HepG2 (cell line): ENCODE data around the gene GNG3. TPM values are rescaled to one million over a fixed set of nuclear protein-coding genes. Genes with fewer than 3 reads are reported as not detected.
"Not testable (repeated sequence)": the region's sequence is repeated elsewhere in the genome, so short reads cannot be mapped to it uniquely, and the experiment has no call there.

ENCODE experiments used
- ATAC-seq: fragments of 200-7000 bp; cut with Tn5 transposase; 3 replicates; pipeline ENCODE4 v1.9.1; 2020; ENCODE audit warnings: mild to moderate bottlenecking, moderate library complexity
- BruUV-seq: library from RNA; stranded (reverse); fragments of 400-500 nt; replicated peaks from 2 replicates; lab custom pipeline; 2021; lab: Mats Ljungman, UMichigan
- CTCF ChIA-PET: fragments of 300-600 bp; formaldehyde crosslinking; extraction: SDS; loops from one replicate; lab custom pipeline; 2021; ENCODE audit warnings: low total read pairs, inconsistent platforms, low intra/inter-chr PET ratio; lab: Yijun Ruan, JAX
- POLR2A ChIA-PET: fragments of 350-600 bp; sonication (Branson Sonifier 250); formaldehyde crosslinking; loops from one replicate; lab custom pipeline; 2020; ENCODE audit warnings: antibody characterized with exemption, inconsistent platforms; lab: Yijun Ruan, JAX
- DNase-seq: peaks from one replicate; pipeline ENCODE4 v3.0.0-alpha.2; 2015; ENCODE audit warnings: low spot score
- FAIRE-seq: peaks from 3 replicates; lab custom pipeline; 2011; peaks lifted over from hg19 to GRCh38; lab: Jason Lieb, UNC
- H2AFZ ChIP-seq: one replicate; pipeline ENCODE4 v1.6.1; 2011; ENCODE audit warnings: low read length, inconsistent platforms
- H3K27ac ChIP-seq: fragments of 300-600 bp; 3 replicates; pipeline ENCODE4 v1.8.0; 2011; ENCODE audit warnings: mixed run types, mild to moderate bottlenecking, mixed read lengths, low read length, inconsistent platforms; ENCODE audit not compliant: insufficient read depth; ENCODE audit errors: extremely low read length
- H3K27me3 ChIP-seq, 2 experiments: fragments of 200-600 bp in 1 of 2; 2 replicates in 1 of 2; 3 replicates in 1 of 2; pipeline versions ENCODE4 v1.6.0 to v1.8.0; 2011; ENCODE audit warnings: low read length in 2 of 2, mild to moderate bottlenecking in 2 of 2, moderate library complexity in 2 of 2, inconsistent platforms in 1 of 2; ENCODE audit not compliant: insufficient read depth in 2 of 2, control insufficient read depth in 1 of 2
- H3K36me3 ChIP-seq, 2 experiments: fragments of 200-600 bp in 1 of 2; replicated peaks in 1 of 2; 2 replicates in 1 of 2; 3 replicates in 1 of 2; pipeline versions ENCODE4 v1.5.1 to v1.8.0; 2011; ENCODE audit warnings: low read length in 2 of 2, inconsistent platforms in 1 of 2; ENCODE audit not compliant: insufficient read depth in 2 of 2, control insufficient read depth in 1 of 2
- H3K4me1 ChIP-seq: 2 replicates; pipeline ENCODE4 v1.5.1; 2012; ENCODE audit warnings: low read length, inconsistent platforms; ENCODE audit not compliant: insufficient read depth
- H3K4me2 ChIP-seq: 2 replicates; pipeline ENCODE4 v1.6.0; 2011; ENCODE audit warnings: low read depth, low read length, inconsistent platforms
- H3K4me3 ChIP-seq, 3 experiments: fragments of 200-600 bp in 1 of 3; sonication (generic), shearing (Covaris generic) in 1 of 3; replicated peaks in 1 of 3; 2 replicates each; pipeline ENCODE4 v1.5.1; 2011 to 2016; ENCODE audit warnings: low read length in 3 of 3, inconsistent platforms in 2 of 3, low read depth in 2 of 3, mild to moderate bottlenecking in 2 of 3, control low read depth in 1 of 3, mixed read lengths in 1 of 3; ENCODE audit not compliant: insufficient read depth in 1 of 3
- H3K79me2 ChIP-seq: one replicate; pipeline ENCODE4 v1.6.1; 2011; ENCODE audit warnings: low read length, inconsistent platforms; ENCODE audit not compliant: insufficient read depth
- H3K9ac ChIP-seq: 2 replicates; pipeline ENCODE4 v1.6.0; 2011; ENCODE audit warnings: mild to moderate bottlenecking, low read depth, low read length, inconsistent platforms; ENCODE audit not compliant: insufficient read depth
- H3K9me3 ChIP-seq: 2 replicates; pipeline ENCODE4 v1.5.1; 2012; ENCODE audit warnings: mild to moderate bottlenecking, low read length
- H4K20me1 ChIP-seq: 2 replicates; pipeline ENCODE4 v1.6.0; 2011; ENCODE audit warnings: inconsistent platforms, mild to moderate bottlenecking, low read length, moderate library complexity; ENCODE audit not compliant: insufficient read depth
- ATF3 ChIP-seq: sonication (generic); formaldehyde crosslinking; IDR thresholded peaks from 2 replicates; pipeline ENCODE4 v1.4.0; 2020; ENCODE audit warnings: missing genetic modification reagents
- HHEX ChIP-seq: IDR thresholded peaks from 2 replicates; pipeline ENCODE4 v1.6.1; 2016; ENCODE audit warnings: control low read depth
- MTA3 ChIP-seq: sonication (generic); formaldehyde crosslinking; IDR thresholded peaks from 2 replicates; pipeline ENCODE4 v1.4.0; 2020; ENCODE audit warnings: missing genetic modification reagents
- SNAI1 ChIP-seq: sonication (generic); formaldehyde crosslinking; IDR thresholded peaks from 2 replicates; pipeline ENCODE4 v1.5.0; 2020; ENCODE audit warnings: mild to moderate bottlenecking, missing genetic modification reagents, borderline replicate concordance
- SUZ12 ChIP-seq: fragments of 150-350 bp; IDR thresholded peaks from 2 replicates; pipeline ENCODE4 v1.6.1; 2014; ENCODE audit warnings: low read depth, low read length
- ZBTB38 ChIP-seq: sonication (generic); formaldehyde crosslinking; IDR thresholded peaks from 2 replicates; pipeline ENCODE4 v1.5.1; 2020; ENCODE audit warnings: mild to moderate bottlenecking, missing genetic modification reagents
- ZFP36L1 ChIP-seq: sonication (generic); formaldehyde crosslinking; IDR thresholded peaks from 2 replicates; pipeline ENCODE4 v1.8.0; 2022; ENCODE audit warnings: mild to moderate bottlenecking, missing genetic modification reagents, moderate library complexity
- ZNF501 ChIP-seq: sonication (generic); formaldehyde crosslinking; IDR thresholded peaks from 2 replicates; pipeline ENCODE4 v1.5.1; 2020; ENCODE audit warnings: mild to moderate bottlenecking, moderate library complexity, missing genetic modification reagents
- ZNF816 ChIP-seq: sonication (generic); formaldehyde crosslinking; IDR thresholded peaks from 2 replicates; pipeline ENCODE4 v1.8.0; 2022; ENCODE audit warnings: missing genetic modification reagents, mild to moderate bottlenecking, borderline replicate concordance
- WGBS: methylation state at CpG from one replicate; pipeline ENCODE4 v1.1.6; 2017; ENCODE audit warnings: low lambda C conversion rate; 5-methylcytosine and 5-hydroxymethylcytosine counted together
- in situ Hi-C: cut with HindIII; loops from 2 replicates; pipeline ENCODE4 v1.10.0; 2017; ENCODE audit warnings: low pct_unique_long_range_greater_than_20kb; ENCODE audit not compliant: extremely low pct_ligation_motif_present
- intact Hi-C: fragments of 100-400 bp; cut with micrococcal nuclease; formaldehyde crosslinking; loops from one replicate; pipeline ENCODE4 v1.10.0; 2022; ENCODE audit not compliant: unreplicated experiment
- polyA plus RNA-seq, 8 experiments: library from polyadenylated mRNA; depleted of rRNA in 3 of 8; stranded (reverse) in 7 of 8; unstranded in 1 of 8; fragments of >200 nt; fragmentation: Illumina TruSeq in 4 of 8; extraction: Trizol in 4 of 8; gene quantifications; 2 replicates each; pipeline versions ENCODE4 v1.2.1 to v1.2.3, GENCODE V29; 2011 to 2016; ENCODE audit warnings: low read depth in 4 of 8, missing spikeins in 1 of 8, mixed read lengths in 1 of 8; ENCODE audit not compliant: insufficient read depth in 1 of 8
- total RNA-seq, 5 experiments: library from RNA; depleted of rRNA; stranded (reverse); fragments of >200 nt; fragmentation: Illumina TruSeq; extraction: Trizol; gene quantifications; 2 replicates each; pipeline ENCODE4 v1.2.3, GENCODE V29; 2016; ENCODE audit warnings: low read depth in 1 of 5
- TF ChIP-seq, protein P1 (sequence below): sonication (generic); formaldehyde crosslinking; IDR thresholded peaks from 2 replicates; pipeline ENCODE4 v1.5.0; 2020; ENCODE audit warnings: mild to moderate bottlenecking, missing genetic modification reagents, moderate library complexity

GNG3 gene
- total and polyA plus RNA-seq, 2 of the 13 experiments (the other 11 are each of a cell fraction or from before 2014, with no cell fraction given), result not detected

DNA sequence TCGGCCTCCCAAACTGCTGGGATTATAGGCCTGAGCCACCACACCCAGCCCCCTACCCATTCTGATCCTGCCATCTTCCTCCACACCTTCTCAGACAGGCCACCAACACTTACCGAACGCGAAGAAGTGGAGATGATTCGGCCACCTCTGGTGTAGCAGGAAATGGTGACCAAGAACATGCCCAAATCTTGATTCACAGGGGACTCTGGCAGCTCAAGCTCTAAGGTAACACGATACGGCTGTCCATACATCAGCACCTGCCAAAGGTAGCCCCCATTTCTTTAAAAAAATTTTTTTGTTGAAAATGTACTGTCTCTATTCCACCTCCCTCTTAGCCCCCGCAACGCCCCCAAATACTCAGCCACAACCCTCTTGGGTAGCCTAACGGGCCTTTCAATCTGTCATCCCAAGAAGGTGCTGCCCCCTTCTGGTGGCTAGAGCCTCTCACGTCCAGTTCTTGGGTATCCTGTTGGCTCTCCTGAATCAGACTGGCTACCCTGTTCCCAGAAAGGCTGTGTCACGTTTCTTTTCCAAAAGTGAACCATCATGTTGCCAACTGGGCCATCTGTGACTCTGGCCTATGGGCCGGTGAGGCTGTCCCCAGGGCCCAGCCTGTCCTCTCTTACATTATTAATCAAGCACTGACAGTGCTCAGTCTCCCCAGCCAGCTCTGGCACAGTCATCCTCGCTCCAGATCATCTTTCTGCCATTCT is 12.9 kb upstream of the GNG3 start (continued):
- TF ChIP-seq ZBTB38 (CRISPR knock-in tag) (0 out of 2 replicates have a peak, but pooled peaks have one; percentile 32), ATF3 (no peak), ZNF501 (CRISPR knock-in tag) (peak; percentile 44; the same call in 1 of the 2 replicates)
- TF ChIP-seq, protein P1, sequence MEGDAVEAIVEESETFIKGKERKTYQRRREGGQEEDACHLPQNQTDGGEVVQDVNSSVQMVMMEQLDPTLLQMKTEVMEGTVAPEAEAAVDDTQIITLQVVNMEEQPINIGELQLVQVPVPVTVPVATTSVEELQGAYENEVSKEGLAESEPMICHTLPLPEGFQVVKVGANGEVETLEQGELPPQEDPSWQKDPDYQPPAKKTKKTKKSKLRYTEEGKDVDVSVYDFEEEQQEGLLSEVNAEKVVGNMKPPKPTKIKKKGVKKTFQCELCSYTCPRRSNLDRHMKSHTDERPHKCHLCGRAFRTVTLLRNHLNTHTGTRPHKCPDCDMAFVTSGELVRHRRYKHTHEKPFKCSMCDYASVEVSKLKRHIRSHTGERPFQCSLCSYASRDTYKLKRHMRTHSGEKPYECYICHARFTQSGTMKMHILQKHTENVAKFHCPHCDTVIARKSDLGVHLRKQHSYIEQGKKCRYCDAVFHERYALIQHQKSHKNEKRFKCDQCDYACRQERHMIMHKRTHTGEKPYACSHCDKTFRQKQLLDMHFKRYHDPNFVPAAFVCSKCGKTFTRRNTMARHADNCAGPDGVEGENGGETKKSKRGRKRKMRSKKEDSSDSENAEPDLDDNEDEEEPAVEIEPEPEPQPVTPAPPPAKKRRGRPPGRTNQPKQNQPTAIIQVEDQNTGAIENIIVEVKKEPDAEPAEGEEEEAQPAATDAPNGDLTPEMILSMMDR (CRISPR knock-in tag), result peak; percentile 85

- CTCF ChIA-PET, result no interaction called here
- H3K9me3 ChIP-seq, result no peaks in the 10 kb centered on the region
- FAIRE-seq, result no peak
Measured at GRCh38 chr11:62702246-62702645, 5.2 kb upstream of the GNG3 start.

DNA sequence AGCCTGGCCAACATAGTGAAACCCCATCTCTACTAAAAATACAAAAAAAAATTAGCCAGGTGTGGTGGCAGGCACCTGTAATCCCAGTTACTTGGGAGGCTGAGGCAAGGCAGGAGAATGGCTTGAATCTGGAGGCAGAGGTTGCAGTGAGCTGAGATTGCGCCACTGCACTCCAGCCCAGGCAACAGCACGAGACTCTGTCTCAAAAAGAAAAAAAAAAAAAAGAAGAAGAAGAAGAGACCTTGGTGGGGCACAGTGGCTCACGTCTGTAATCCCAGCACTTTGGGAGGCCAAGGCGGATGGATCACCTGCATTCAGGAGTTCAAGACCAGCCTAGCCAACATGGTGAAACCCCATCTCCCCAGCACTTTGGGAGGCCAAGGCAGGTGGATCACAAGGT is 3.6 kb upstream of the GNG3 start:
- H3K79me2 ChIP-seq, CTCF ChIA-PET, ATAC-seq, H3K4me2 ChIP-seq, H4K20me1 ChIP-seq, POLR2A ChIA-PET, H3K4me3 ChIP-seq, BruUV-seq, H3K27me3 ChIP-seq, H3K27ac ChIP-seq, H3K9ac ChIP-seq, H3K9me3 ChIP-seq, H2AFZ ChIP-seq, FAIRE-seq, DNase-seq, intact Hi-C loops: not testable (repeated sequence)
- H3K36me3 ChIP-seq, result peaks cover 5 to 13% of the 10 kb centered on the region in 2 experiments
- in situ Hi-C loops, result loop anchor here (10.0 kb wide), 1 partner anchor 309 kb away; no protein-coding TSS in a partner anchor
- 98% methylated on average over 4 of the region's 4 CpGs for WGBS
- H3K4me1 ChIP-seq, result peaks cover 18% of the 10 kb centered on the region

More at GRCh38 chr11:62702246-62702645, 5.2 kb upstream of the GNG3 start:
- peaks cover 6% of the 10 kb centered on the region; the same call in 1 of the 2 replicates for H4K20me1 ChIP-seq
- H2AFZ ChIP-seq, result no peak overlapping the region
- 94% methylated on average over 11 of the region's 11 CpGs for WGBS
- H3K27ac ChIP-seq, result no peak overlapping the region
- no peak overlapping the region for H3K4me2 ChIP-seq
- no peaks in the 10 kb centered on the region for H3K79me2 ChIP-seq
- H3K9ac ChIP-seq, result no peak overlapping the region
- no TSS peak for BruUV-seq
- H3K4me3 ChIP-seq, result no peak overlapping the region
- no peak for DNase-seq
- POLR2A ChIA-PET, result interaction anchor here (2.1 kb wide), 1 partner anchor 37 kb away, joined by 5 read pairs; the partner anchor contains the start of genes C11orf98 and CSKMT
- no peaks in the 10 kb centered on the region for H3K27me3 ChIP-seq
- H3K4me1 ChIP-seq, result peaks cover 18% of the 10 kb centered on the region
- TF ChIP-seq SUZ12 (no peak), HHEX (CRISPR knock-in tag) (no peak), SNAI1 (CRISPR knock-in tag) (no peak), ZNF816 (CRISPR knock-in tag) (no peak), ZFP36L1 (CRISPR knock-in tag) (no peak), MTA3 (CRISPR knock-in tag) (no peak)
- TF ChIP-seq, all 625 proteins: peak for 0
- peaks cover 2 to 7% of the 10 kb centered on the region in 2 experiments; a peak in 4 of 5 replicates for H3K36me3 ChIP-seq
- intact Hi-C loops, result no loop called here
- in situ Hi-C loops, result loop anchor here (10.0 kb wide), 1 partner anchor 307 kb away; no protein-coding TSS in a partner anchor
- no peak for ATAC-seq
